ENCODE measurements around the gene SAFB2. TPM values are rescaled to one million over a fixed set of nuclear protein-coding genes. Genes with fewer than 3 reads are reported as not detected.

The SAFB2 gene
- total RNA-seq, 1 experiment from 2014 or later = 86.9 TPM

- ChIA-PET RAD21 (ENCODE audit: low non-redundant PET in 1 of 2, low total read pairs in 2 of 2, uncharacterized antibody in 2 of 2, unreplicated experiment in 2 of 2) (no interaction called here), POLR2A (no interaction called here), CTCF (no interaction called here)
- intact Hi-C loops (cut with micrococcal nuclease) = no loop called here
- no peaks in the 10 kb centered on the region for H3K79me2 ChIP-seq (ENCODE audit: insufficient read depth, low read length)
- H3K36me3 ChIP-seq (ENCODE audit: control insufficient read depth in 1 of 2, insufficient read depth in 2 of 2, low read length in 2 of 2) = no peaks in the 10 kb centered on the region
- H3K27me3 ChIP-seq (ENCODE audit: insufficient read depth, low read length) = peaks cover 10% of the 10 kb centered on the region; the same call in 1 of the 2 replicates
- no peak within 1 kb of the TSS for H3K9ac ChIP-seq (ENCODE audit: low read length)
- H2AFZ ChIP-seq (ENCODE audit: low read depth, low read length, poor library complexity, severe bottlenecking) = peak within 1 kb of the TSS; percentile 32
- no peaks in the 10 kb centered on the region for H4K20me1 ChIP-seq (ENCODE audit: insufficient read depth)
- H3K4me2 ChIP-seq (ENCODE audit: low read length) = peak within 1 kb of the TSS; percentile 67
- ATAC-seq = peak; percentile 77
- H3K9me2 ChIP-seq (ENCODE audit: insufficient read depth) = no peaks in the 10 kb centered on the region
- no TSS peak for BruUV-seq (replicated peaks)
- DNase-seq (ENCODE audit: low read depth, low spot score) = no peak
- peak within 1 kb of the TSS; percentile 40 to 50 for H3K4me3 ChIP-seq (replicated peaks in 1 of 2; ENCODE audit: low read depth in 1 of 2, low read length in 2 of 2)
- H3K9me3 ChIP-seq (ENCODE audit: control insufficient read depth in 1 of 2, insufficient read depth in 1 of 2, low read depth in 1 of 2, low read length in 2 of 2) = no peaks in the 10 kb centered on the region
- peaks cover 13 to 17% of the 10 kb centered on the region in 2 experiments for H3K4me1 ChIP-seq (ENCODE audit: control insufficient read depth in 1 of 2, insufficient read depth in 2 of 2, low read length in 2 of 2)
- H3K27ac ChIP-seq (ENCODE audit: low read depth, low read length) = no peak within 1 kb of the TSS; the same call in 1 of the 2 replicates
- TF ChIP-seq ZBTB33 (IDR thresholded peaks at IDR 0.05; ENCODE audit: extremely low read depth, insufficient replicate concordance, low read length) (no peak), ZFX (IDR thresholded peaks at IDR 0.05) (0 out of 2 replicates have a peak, but pooled peaks have one; percentile 11), EGR1 (IDR thresholded peaks at IDR 0.05; ENCODE audit: low read depth) (no peak), POLR2A (IDR thresholded peaks at IDR 0.05; ENCODE audit: borderline replicate concordance, extremely low read depth, insufficient read depth, insufficient read length) (no peak), CTCF (IDR thresholded peaks at IDR 0.05 in 2 of 3, conservative IDR thresholded peaks at IDR 0.05 in 1 of 3; ENCODE audit: borderline replicate concordance in 1 of 3, insufficient read depth in 1 of 3, low read depth in 2 of 3, low read length in 2 of 3) (peak in 2 of 3 experiments; percentile 28 to 29; a peak in 2 of 6 replicates), CBX3 (IDR thresholded peaks at IDR 0.05; ENCODE audit: low read depth) (no peak), RAD21 (IDR thresholded peaks at IDR 0.05; ENCODE audit: low read depth) (no peak), ELF1 (IDR thresholded peaks at IDR 0.05; ENCODE audit: borderline replicate concordance, low read depth) (no peak), YY1 (IDR thresholded peaks at IDR 0.05; ENCODE audit: extremely low read depth, insufficient replicate concordance, low read depth, low read length) (no peak), REST (IDR thresholded peaks at IDR 0.05; ENCODE audit: low read depth) (no peak), EZH2phosphoT487 (IDR thresholded peaks at IDR 0.05; ENCODE audit: borderline replicate concordance) (no peak), POLR2AphosphoS5 (IDR thresholded peaks at IDR 0.05; ENCODE audit: low read depth, low read length) (peak; percentile 21; the same call in 1 of the 2 replicates)
Measured at GRCh38 chr19:5567360-5567969, 55.1 kb downstream of the SAFB2 start, which contains the start of gene TINCR. Gene TINCR (minus strand): TSS chr19:5567953.
